ENCODE measurements around the gene COL6A1.

COL6A1 gene

GRCh38 chr21:45983981-45984551 lies 2.5 kb downstream of the COL6A1 start:
- no peak for DNase-seq

- DNase-seq, result no peak
These were observed 3.1 kb downstream of the COL6A1 start for GRCh38 chr21:45984584-45985095.

- DNase-seq, result no peak
These were observed 4.1 kb downstream of the COL6A1 start for GRCh38 chr21:45985471-45986315.

GRCh38 chr21:45986316-45987051 lies 4.9 kb downstream of the COL6A1 start:
- DNase-seq, result no peak

GRCh38 chr21:45987121-45987711 lies 5.6 kb downstream of the COL6A1 start:
- no peak for DNase-seq

- no peak for DNase-seq
These were observed 7.1 kb downstream of the COL6A1 start for GRCh38 chr21:45988366-45989347.

GRCh38 chr21:45989355-45990048 lies 7.9 kb downstream of the COL6A1 start:
- no peak for DNase-seq

GRCh38 chr21:45990049-45990711 lies 8.6 kb downstream of the COL6A1 start:
- no peak for DNase-seq

GRCh38 chr21:45990741-45991605 lies 9.4 kb downstream of the COL6A1 start:
- DNase-seq, result no peak

- DNase-seq, result no peak
These were observed 10.2 kb downstream of the COL6A1 start for GRCh38 chr21:45991606-45992300.

GRCh38 chr21:45992301-45993209 lies 11.0 kb downstream of the COL6A1 start:
- DNase-seq, result no peak

GRCh38 chr21:45993210-45994085 lies 11.9 kb downstream of the COL6A1 start:
- no peak for DNase-seq

GRCh38 chr21:45994086-45994661 lies 12.6 kb downstream of the COL6A1 start:
- DNase-seq, result no peak

GRCh38 chr21:45994759-45995685 lies 13.5 kb downstream of the COL6A1 start:
- DNase-seq, result no peak

- DNase-seq, result no peak
These were observed 14.2 kb downstream of the COL6A1 start for GRCh38 chr21:45995686-45996179.

All from CD4-positive, alpha-beta T cell treated with Interleukin-6 for 4 hours (primary cell).